Measurements from ENCODE around the gene ITCH.
A peak's percentile ranks its signal among the peaks of the same experiment; 100 is the strongest.
"Not testable (repeated sequence)": the region's sequence is repeated elsewhere in the genome, so short reads cannot be mapped to it uniquely, and the experiment has no call there.

The ITCH gene

GRCh38 chr20:34397096-34397495 is 34.0 kb downstream of the ITCH start:
- TF ChIP-seq, protein P1, sequence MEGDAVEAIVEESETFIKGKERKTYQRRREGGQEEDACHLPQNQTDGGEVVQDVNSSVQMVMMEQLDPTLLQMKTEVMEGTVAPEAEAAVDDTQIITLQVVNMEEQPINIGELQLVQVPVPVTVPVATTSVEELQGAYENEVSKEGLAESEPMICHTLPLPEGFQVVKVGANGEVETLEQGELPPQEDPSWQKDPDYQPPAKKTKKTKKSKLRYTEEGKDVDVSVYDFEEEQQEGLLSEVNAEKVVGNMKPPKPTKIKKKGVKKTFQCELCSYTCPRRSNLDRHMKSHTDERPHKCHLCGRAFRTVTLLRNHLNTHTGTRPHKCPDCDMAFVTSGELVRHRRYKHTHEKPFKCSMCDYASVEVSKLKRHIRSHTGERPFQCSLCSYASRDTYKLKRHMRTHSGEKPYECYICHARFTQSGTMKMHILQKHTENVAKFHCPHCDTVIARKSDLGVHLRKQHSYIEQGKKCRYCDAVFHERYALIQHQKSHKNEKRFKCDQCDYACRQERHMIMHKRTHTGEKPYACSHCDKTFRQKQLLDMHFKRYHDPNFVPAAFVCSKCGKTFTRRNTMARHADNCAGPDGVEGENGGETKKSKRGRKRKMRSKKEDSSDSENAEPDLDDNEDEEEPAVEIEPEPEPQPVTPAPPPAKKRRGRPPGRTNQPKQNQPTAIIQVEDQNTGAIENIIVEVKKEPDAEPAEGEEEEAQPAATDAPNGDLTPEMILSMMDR (IDR thresholded peaks at IDR 0.05; ENCODE audit: insufficient read depth, low read depth, low read length, missing control alignments), result no peak
- DNase-seq (ENCODE audit: low read depth), result no peak
- H3K4me3 ChIP-seq (ENCODE audit: low read depth, low read length), result no peak overlapping the region

DNA sequence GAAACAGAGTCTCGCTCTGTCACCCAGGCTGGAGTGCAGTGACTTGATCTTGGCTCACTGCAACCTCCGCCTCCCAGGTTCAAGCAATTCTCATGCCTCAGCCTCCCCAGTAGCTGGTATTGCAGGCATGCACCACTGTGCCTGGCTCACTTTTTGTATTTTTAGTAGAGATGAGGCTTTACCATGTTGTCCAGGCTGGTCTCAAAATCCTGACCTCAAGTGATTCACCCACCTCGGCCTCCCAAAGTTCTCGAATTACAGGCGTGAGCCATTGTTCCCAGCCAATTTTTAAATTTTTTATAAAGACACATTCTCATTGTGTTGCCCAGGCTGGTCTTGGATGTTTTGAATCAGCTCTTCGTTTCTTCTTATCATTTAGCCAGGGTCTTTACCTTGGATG is 37.7 kb downstream of the ITCH start:
- not testable (repeated sequence) for DNase-seq (ENCODE audit: low read depth); H3K4me3 ChIP-seq (ENCODE audit: low read depth, low read length)

GRCh38 chr20:34401741-34402455 is 38.8 kb downstream of the ITCH start:
- TF ChIP-seq, protein P1 (IDR thresholded peaks at IDR 0.05; ENCODE audit: insufficient read depth, low read depth, low read length, missing control alignments), result no peak
- peak; percentile 21 for DNase-seq (ENCODE audit: low read depth)
- no peak overlapping the region for H3K4me3 ChIP-seq (ENCODE audit: low read depth, low read length)

DNA sequence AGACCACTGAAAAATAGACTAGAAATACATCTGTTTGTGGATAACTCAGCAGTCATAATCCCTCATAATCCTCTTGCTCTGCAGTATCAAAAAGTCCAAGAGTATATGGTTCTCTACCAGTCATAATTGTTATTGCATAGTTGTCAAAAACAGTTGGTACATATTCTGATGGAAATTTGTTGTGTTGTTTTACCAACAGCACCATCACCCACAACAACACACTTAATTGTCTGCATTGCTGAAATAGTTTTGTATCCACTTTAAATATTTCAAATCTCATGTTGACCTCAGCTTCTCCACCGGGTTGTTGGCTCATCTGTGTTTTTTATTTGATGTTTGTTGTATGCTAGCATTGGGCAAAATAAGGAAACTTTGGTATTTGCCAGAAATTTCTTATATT is 39.4 kb downstream of the ITCH start:
- no peak overlapping the region for H3K4me3 ChIP-seq (ENCODE audit: low read depth, low read length)
- TF ChIP-seq, protein P1 (IDR thresholded peaks at IDR 0.05; ENCODE audit: insufficient read depth, low read depth, low read length, missing control alignments), result no peak
- no peak for DNase-seq (ENCODE audit: low read depth)

DNA sequence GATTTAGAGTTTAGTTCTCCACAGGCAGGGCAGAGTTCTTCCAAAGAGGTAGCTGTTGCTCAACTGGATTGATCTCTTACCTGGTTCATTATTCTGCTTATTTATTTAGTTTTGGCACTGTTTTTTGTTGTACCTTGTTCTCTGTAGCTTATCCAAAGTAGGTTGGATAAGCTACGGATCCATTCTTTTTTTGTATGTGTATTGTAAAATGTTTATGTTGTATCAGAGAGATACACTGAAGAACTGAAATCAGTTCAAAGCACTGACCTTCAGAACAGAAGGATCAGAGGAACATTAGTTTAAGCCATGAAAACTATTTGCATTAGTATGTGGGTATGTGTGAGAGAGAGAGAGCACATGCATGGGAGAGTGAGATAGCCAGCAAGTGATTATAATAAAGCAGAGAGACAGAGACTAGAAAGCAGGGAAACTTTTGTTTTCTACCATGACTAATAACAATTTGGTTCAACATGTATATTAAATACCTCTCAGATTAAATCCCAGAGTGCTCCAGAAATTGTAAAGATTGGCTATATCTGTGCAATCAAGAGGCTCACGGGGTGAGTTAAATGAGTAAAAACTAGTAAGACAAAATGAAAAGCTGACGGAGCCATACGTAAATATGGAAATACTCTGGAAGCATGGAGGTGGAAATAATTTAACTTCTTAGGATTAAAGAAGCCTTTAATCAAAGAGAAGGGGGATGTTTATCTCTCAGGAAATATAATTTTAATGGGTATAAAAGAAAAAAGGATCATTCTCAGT is 40.2 kb downstream of the ITCH start:
- H3K4me3 ChIP-seq (ENCODE audit: low read depth, low read length), result no peak overlapping the region

DNA sequence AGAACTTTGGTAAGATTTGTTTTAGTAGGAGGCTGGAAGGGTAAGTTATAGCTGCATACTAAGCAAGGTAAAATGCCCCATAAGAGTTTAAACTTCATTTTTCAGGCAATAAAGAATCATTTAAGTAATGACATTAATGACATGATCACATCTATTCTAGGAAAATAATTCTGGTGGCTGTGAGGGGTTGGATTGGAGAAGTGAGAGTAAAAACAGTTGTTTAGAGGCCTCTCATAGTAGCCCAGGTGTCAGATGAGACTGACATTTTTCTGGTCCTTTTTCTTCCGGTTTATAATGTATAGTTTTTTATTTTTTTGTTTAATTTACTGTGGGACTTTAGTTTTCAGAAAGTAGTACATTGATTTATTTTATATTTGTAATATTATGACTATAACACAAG is 40.8 kb downstream of the ITCH start:
- DNase-seq (ENCODE audit: low read depth), result peak; percentile 54
- TF ChIP-seq, protein P1 (IDR thresholded peaks at IDR 0.05; ENCODE audit: insufficient read depth, low read depth, low read length, missing control alignments), result no peak
- no peak overlapping the region for H3K4me3 ChIP-seq (ENCODE audit: low read depth, low read length)

More for the DNA sequence above, 40.2 kb downstream of the ITCH start:
- DNase-seq (ENCODE audit: low read depth), result peak; percentile 24
- TF ChIP-seq, protein P1 (IDR thresholded peaks at IDR 0.05; ENCODE audit: insufficient read depth, low read depth, low read length, missing control alignments), result no peak

GRCh38 chr20:34404803-34405202 is 41.7 kb downstream of the ITCH start:
- H3K4me3 ChIP-seq (ENCODE audit: low read depth, low read length), result no peak overlapping the region
- TF ChIP-seq, protein P1 (IDR thresholded peaks at IDR 0.05; ENCODE audit: insufficient read depth, low read depth, low read length, missing control alignments), result no peak
- no peak for DNase-seq (ENCODE audit: low read depth)

- DNase-seq (ENCODE audit: low read depth), result peak; percentile 73
- not testable (repeated sequence) for H3K4me3 ChIP-seq (ENCODE audit: low read depth, low read length)
These were observed 42.2 kb downstream of the ITCH start for GRCh38 chr20:34405247-34405651.

GRCh38 chr20:34405942-34406341 is 42.9 kb downstream of the ITCH start:
- H3K4me3 ChIP-seq (ENCODE audit: low read depth, low read length); DNase-seq (ENCODE audit: low read depth): not testable (repeated sequence)

Measured in GM12865 (cell line).